ENCODE data around the gene KIRREL2. TPM values are rescaled to one million over a fixed set of nuclear protein-coding genes. Genes with fewer than 3 reads are reported as not detected.
"Not testable (repeated sequence)": the region's sequence is repeated elsewhere in the genome, so short reads cannot be mapped to it uniquely, and the experiment has no call there.

Gene KIRREL2
- 0.34 and 0.60 TPM in 2 replicates for total RNA-seq (2014; rRNA removed; shearing (Covaris generic))

DNA sequence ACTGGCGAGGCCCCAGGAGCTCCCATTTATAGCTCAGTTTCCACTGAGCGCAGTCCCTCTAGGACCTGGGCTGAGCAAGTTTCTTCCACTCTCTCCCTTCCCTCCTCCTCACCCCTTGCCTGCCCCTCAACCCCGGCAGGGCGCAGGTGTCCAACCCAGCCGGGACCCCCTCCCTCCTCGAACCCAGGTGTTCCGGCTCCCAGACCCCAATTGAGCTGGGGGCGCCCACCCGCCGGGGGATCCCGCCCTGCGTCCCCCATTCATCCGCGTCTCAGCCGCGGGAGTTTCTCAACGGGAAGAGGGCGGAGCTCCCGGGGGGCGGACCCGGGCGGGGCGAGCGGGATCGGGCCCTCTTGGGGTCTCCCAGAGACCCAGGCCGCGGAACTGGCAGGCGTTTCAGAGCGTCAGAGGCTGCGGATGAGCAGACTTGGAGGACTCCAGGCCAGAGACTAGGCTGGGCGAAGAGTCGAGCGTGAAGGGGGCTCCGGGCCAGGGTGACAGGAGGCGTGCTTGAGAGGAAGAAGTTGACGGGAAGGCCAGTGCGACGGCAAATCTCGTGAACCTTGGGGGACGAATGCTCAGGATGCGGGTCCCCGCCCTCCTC is at the start of gene KIRREL2:
Gene KIRREL2, plus strand, starts transcription at position 366 of the 604 bp plus-strand sequence. Its CDS starts 209 bp downstream, at position 575.
- DNase-seq (ENCODE audit: low read depth): peak; percentile 38

DNA sequence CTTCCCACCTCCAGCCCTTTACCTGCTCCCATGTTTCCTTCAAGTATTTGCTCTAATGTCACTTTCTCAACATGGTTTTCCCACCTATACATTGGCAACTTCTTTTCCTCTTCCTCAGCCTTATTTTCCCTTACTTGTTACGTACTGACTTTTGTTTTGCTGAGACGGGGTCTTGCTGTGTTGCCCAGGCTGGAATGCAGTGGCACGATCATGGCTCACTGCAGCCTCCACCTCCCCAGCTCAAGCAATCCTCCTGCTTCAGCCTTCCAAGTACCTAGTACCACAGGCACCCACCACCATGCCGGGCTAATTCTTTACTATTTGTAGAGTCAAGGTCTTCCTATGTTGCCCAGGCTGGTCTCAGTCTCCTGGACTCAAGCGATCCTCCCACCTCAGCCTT is 49.1 kb upstream of the KIRREL2 start:
- no peak for DNase-seq (ENCODE audit: low read depth)

- DNase-seq (ENCODE audit: low read depth): no peak
Measured at GRCh38 chr19:35811317-35812219, 45.1 kb upstream of the KIRREL2 start.

GRCh38 chr19:35812220-35813042 is 44.3 kb upstream of the KIRREL2 start, which contains the start of gene PRODH2:
Gene PRODH2 (minus strand): TSS chr19:35812845. CDS start chr19:35812805, 40 bp downstream.
- DNase-seq (ENCODE audit: low read depth): no peak

DNA sequence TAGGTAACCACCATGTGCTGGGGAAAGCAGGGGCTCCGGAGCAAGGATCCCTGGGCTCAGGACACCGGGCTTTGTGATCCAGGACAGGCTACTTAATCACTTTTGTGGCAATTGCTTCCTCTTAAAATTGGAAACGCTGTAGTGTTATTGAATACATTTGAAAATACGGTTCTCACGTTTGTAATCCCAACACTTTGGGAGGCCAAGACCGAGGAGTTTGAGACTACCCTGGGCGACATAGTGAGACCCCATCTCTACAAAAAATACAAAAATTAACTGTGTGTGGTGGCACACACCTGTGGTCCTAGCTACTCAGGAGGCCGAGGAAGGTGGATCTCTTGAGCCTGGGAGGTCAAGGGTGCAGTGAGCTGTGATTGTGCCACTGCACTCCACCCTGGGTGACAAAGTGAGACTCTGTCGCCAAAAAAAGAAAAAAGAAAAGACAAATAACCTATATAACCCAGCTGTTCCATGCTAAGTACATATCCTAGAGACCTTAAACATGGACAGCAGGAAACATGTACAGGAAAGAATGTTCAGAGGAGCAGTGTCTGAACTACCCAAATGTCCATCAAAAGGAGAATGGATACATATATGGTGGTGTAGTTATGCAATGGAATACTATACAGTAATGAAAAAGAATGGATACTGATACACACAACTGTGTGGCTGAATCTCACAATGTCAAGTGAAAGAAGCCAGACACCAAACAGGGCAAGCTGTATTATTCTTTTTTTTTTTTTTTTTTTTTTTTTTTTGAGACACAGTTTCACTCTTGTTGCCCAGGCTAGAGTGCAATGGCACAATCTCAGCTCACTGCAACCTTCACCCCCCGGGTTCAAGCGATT is 43.4 kb upstream of the KIRREL2 start:
- no peak for DNase-seq (ENCODE audit: low read depth)

GRCh38 chr19:35816262-35816661 is 40.4 kb upstream of the KIRREL2 start:
- no peak for DNase-seq (ENCODE audit: low read depth)

GRCh38 chr19:35816846-35817245 is 39.9 kb upstream of the KIRREL2 start:
- DNase-seq (ENCODE audit: low read depth): no peak

- DNase-seq (ENCODE audit: low read depth): no peak
Measured at GRCh38 chr19:35818445-35818844, 38.3 kb upstream of the KIRREL2 start.

DNA sequence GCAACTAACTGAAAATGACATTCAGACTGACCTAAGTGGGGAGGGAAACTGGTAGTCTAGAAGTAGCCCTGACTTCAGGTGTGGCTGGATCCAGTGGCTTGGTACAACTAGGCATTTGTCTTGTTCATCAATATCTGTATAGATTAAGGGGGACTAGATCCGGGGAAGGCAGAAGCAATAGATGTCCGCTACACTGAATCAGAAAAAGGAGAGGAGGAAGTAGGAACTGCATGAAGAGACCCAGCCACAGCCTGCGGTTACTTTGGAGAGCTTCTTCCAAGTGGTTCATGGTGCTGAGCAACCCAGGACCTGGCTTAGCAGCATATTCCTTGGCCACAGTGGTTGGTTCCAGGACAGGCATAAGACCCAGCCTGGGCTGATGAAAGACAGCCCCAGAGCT is 34.1 kb upstream of the KIRREL2 start:
- DNase-seq (ENCODE audit: low read depth): peak; percentile 26

DNA sequence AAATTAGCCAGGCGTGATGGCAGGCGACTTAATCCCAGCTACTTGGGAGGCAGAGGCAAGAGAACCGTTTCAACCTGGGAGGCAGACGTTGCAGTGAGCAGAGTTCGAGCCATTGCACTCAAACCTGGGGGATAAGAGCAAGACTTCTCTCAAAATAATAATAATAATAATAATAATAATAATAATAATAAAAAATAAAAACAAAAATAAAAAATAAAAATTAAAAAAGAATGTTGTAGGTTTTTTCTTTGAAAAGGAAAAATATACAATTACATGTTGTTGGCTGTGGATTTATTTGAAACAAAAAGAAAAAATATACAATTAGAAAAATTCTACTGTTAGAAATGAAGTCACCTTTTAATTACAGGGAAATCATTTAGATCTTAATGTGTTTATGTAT is 32.6 kb upstream of the KIRREL2 start:
- DNase-seq (ENCODE audit: low read depth): no peak

GRCh38 chr19:35828692-35829301 is 27.9 kb upstream of the KIRREL2 start:
- peak; percentile 79 for DNase-seq (ENCODE audit: low read depth)

GRCh38 chr19:35830986-35831385 is 25.7 kb upstream of the KIRREL2 start:
- no peak for DNase-seq (ENCODE audit: low read depth)

DNA sequence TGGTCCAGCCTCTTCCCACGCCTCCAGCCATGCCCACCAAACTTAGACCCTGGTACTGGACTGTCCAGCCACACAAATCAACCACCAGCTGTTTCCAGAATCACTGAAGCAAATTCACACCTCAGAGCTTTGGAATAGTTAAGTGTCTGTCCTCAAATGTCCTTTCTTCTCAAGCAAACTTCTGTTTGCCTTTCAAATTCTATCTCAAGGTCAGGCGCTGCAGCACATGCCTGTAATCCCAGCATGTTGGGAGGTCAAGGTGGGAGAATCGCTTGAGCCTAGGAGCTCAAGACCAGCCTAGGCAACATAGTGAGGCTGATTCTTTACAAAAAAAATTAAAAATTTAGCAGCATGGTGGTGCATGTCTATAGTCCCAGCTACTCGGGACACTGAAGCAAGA is 24.7 kb upstream of the KIRREL2 start:
- DNase-seq (ENCODE audit: low read depth): no peak

GRCh38 chr19:35833972-35834371 is 22.7 kb upstream of the KIRREL2 start:
- DNase-seq (ENCODE audit: low read depth): no peak

GRCh38 chr19:35836096-35836495 is 20.6 kb upstream of the KIRREL2 start:
- DNase-seq (ENCODE audit: low read depth): not testable (repeated sequence)

GRCh38 chr19:35841961-35842595 is 14.6 kb upstream of the KIRREL2 start:
- DNase-seq (ENCODE audit: low read depth): no peak

DNA sequence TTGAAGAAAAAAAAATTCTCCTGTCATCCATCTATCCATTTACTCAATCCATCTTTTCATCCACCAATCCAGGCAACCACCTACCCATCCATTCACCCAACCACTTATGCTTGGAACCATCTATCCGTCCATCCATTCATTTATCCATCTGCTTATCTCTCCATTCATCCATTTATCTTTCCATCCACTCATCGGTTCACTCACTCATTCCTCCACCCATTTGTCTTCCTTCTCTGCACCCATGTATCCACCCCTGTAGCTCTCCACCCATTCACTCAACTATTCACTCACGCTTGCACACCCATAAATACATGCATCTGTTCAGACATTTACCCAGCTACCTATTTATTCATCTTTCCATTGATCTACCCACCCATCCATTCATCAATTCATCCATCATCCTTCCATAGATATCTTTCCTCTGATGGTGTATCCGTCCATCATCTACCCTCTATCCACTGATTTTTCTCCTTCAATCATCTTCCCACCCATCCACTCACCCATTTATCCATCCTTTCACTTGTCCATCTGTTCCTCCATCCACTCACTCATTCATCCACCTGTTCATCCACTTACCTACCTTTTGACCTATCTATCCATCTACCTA is 13.9 kb upstream of the KIRREL2 start:
- no peak for DNase-seq (ENCODE audit: low read depth)

- peak; percentile 83 for DNase-seq (ENCODE audit: low read depth)
Measured at GRCh38 chr19:35843676-35844481, 12.8 kb upstream of the KIRREL2 start.

Measured in Daoy (cell line).